Measurements from ENCODE around the gene REPIN1. TPM values are rescaled to one million over a fixed set of nuclear protein-coding genes. Genes with fewer than 3 reads are reported as not detected.

The REPIN1 gene
- total RNA-seq, 1 experiment from 2014 or later = 113 TPM

DNA sequence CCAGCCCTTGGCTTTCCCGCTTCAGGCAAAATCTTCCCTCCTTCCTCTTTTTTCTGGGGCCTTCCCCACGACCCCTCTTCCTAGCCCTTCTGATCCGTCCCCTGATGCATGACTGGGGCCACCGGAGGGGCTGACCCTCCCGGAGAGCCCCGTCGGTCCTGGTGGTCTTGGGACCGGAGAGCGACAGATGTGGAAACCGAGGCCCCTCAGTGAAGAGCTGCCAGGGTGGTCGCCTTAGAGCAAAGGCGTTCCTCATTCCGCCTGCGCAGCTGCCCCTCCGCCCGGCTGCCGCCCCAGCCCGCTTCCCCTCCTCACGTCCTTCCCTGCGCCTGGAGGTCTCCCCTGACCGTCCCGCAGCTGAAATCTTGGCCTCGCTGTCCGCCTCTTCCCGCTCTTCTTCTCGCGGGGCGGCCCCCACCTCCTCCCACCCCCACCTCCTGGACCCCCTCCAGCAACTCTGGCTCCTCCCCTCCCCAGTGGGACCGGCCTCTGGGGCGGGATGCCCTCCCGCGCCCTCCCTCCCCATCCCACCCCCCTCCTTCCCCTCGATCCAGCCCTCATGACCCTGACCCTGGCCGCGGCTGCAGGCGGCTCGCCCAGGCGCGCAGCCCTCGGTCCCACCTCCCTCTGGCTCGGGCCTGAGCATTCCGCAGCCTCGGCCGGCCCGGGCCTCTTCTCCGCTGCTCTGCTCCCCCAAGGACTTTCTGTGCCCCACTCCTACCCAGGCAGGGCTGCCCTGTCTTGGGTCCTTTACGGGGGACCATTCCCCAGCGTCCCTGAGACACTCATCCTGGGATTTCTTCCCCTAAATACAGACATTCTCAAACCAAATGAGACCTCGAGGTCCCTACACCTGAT, 27.1 kb upstream of the REPIN1 start, which contains the start of gene RARRES2:
RARRES2 (minus strand) TSS at position 367 of the 858 bp plus-strand sequence. CDS start 1,020 bp downstream, outside the sequence.
- intact Hi-C loops (cut with micrococcal nuclease; ENCODE audit: unreplicated experiment) = no loop called here
- POLR2A ChIA-PET (ENCODE audit: low non-redundant PET) = no interaction called here
- Histone ChIP-seq H3K27ac (ENCODE audit: low read depth, low read length, poor library complexity, severe bottlenecking) (no peak within 1 kb of the TSS), H3K27me3 (replicated peaks; ENCODE audit: insufficient read depth, low read depth, low read length, poor library complexity) (no peaks in the 10 kb centered on the region), H3K4me3 (ENCODE audit: low read depth, low read length, poor library complexity, severe bottlenecking) (no peak within 1 kb of the TSS), H3K9me3 (ENCODE audit: low read depth, low read length, poor library complexity, severe bottlenecking) (no peaks in the 10 kb centered on the region), H3K4me1 (ENCODE audit: insufficient read depth, low read length, poor library complexity, severe bottlenecking) (no peaks in the 10 kb centered on the region), H3K36me3 (ENCODE audit: insufficient read depth, low read length, poor library complexity, severe bottlenecking) (peaks cover 9% of the 10 kb centered on the region)
- BruUV-seq (replicated peaks) = no TSS peak
- TF ChIP-seq, protein P1, sequence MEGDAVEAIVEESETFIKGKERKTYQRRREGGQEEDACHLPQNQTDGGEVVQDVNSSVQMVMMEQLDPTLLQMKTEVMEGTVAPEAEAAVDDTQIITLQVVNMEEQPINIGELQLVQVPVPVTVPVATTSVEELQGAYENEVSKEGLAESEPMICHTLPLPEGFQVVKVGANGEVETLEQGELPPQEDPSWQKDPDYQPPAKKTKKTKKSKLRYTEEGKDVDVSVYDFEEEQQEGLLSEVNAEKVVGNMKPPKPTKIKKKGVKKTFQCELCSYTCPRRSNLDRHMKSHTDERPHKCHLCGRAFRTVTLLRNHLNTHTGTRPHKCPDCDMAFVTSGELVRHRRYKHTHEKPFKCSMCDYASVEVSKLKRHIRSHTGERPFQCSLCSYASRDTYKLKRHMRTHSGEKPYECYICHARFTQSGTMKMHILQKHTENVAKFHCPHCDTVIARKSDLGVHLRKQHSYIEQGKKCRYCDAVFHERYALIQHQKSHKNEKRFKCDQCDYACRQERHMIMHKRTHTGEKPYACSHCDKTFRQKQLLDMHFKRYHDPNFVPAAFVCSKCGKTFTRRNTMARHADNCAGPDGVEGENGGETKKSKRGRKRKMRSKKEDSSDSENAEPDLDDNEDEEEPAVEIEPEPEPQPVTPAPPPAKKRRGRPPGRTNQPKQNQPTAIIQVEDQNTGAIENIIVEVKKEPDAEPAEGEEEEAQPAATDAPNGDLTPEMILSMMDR (conservative IDR thresholded peaks at IDR 0.05; ENCODE audit: low read depth, low read length) = no peak
- no peak for TF ChIP-seq EZH2 (IDR thresholded peaks at IDR 0.05; ENCODE audit: borderline replicate concordance, low read depth, low read length, poor library complexity, severe bottlenecking)
- CTCF ChIA-PET = no interaction called here
- DNase-seq (ENCODE audit: low spot score) = no peak

DNA sequence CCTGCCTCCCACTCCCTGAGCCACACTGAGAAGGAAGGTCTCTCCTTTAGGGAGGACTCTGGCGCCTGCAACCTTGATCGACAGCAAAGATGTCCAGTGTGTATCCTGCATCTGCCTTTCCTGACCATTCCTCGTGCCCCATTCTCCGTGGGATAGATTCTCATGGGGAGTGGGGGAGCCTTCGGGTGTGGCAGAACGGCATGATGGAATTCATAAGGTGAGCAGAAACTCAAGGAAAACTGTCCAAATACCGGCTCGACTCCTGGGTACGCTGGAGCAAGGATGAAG, 26.6 kb upstream of the REPIN1 start:
- Histone ChIP-seq H3K27ac (ENCODE audit: low read depth, low read length, poor library complexity, severe bottlenecking) (no peak overlapping the region), H3K9me3 (ENCODE audit: low read depth, low read length, poor library complexity, severe bottlenecking) (no peaks in the 10 kb centered on the region), H3K4me3 (ENCODE audit: low read depth, low read length, poor library complexity, severe bottlenecking) (no peak overlapping the region), H3K36me3 (ENCODE audit: insufficient read depth, low read length, poor library complexity, severe bottlenecking) (peaks cover 9% of the 10 kb centered on the region), H3K4me1 (ENCODE audit: insufficient read depth, low read length, poor library complexity, severe bottlenecking) (no peaks in the 10 kb centered on the region), H3K27me3 (replicated peaks; ENCODE audit: insufficient read depth, low read depth, low read length, poor library complexity) (no peaks in the 10 kb centered on the region)
- DNase-seq (ENCODE audit: low spot score) = no peak
- TF ChIP-seq EZH2 (IDR thresholded peaks at IDR 0.05; ENCODE audit: borderline replicate concordance, low read depth, low read length, poor library complexity, severe bottlenecking) = no peak
- TF ChIP-seq, protein P1 (conservative IDR thresholded peaks at IDR 0.05; ENCODE audit: low read depth, low read length) = no peak
- intact Hi-C loops (cut with micrococcal nuclease; ENCODE audit: unreplicated experiment) = no loop called here
- no TSS peak for BruUV-seq (replicated peaks)
- POLR2A ChIA-PET (ENCODE audit: low non-redundant PET) = no interaction called here
- CTCF ChIA-PET = no interaction called here

DNA sequence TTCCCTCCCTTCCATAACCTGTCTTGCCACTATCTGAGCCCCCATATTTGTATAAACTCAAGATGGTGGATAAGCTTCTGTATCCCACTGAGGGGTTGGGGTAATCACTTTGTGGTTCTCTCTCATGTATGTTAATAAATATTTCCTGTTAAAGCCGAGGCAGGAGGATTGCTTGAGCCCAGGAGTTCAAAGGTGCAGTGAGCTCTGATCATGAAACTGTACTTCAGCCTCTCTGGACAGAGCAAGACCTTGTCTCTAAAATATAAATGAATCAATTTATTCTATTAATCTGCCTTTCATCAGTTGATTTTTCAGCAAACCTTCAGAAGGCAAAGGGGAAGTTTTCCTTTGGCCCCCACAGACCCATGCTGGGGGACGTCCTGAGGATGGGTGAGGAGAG, 25.4 kb upstream of the REPIN1 start:
- H3K4me1 ChIP-seq (ENCODE audit: insufficient read depth, low read length, poor library complexity, severe bottlenecking) = no peaks in the 10 kb centered on the region

More for the DNA sequence above, 25.4 kb upstream of the REPIN1 start:
- H3K4me3 ChIP-seq (ENCODE audit: low read depth, low read length, poor library complexity, severe bottlenecking) = no peak overlapping the region
- no TSS peak for BruUV-seq (replicated peaks)
- DNase-seq (ENCODE audit: low spot score) = no peak
- ChIA-PET CTCF (interaction anchor here (0.6 kb wide), 1 partner anchor 11 kb away, joined by 8 read pairs; no protein-coding TSS in a partner anchor), POLR2A (ENCODE audit: low non-redundant PET) (no interaction called here)
- no peak overlapping the region for H3K27ac ChIP-seq (ENCODE audit: low read depth, low read length, poor library complexity, severe bottlenecking)
- H3K27me3 ChIP-seq (replicated peaks; ENCODE audit: insufficient read depth, low read depth, low read length, poor library complexity) = no peaks in the 10 kb centered on the region
- no peaks in the 10 kb centered on the region for H3K36me3 ChIP-seq (ENCODE audit: insufficient read depth, low read length, poor library complexity, severe bottlenecking)
- no peak for TF ChIP-seq EZH2 (IDR thresholded peaks at IDR 0.05; ENCODE audit: borderline replicate concordance, low read depth, low read length, poor library complexity, severe bottlenecking)
- TF ChIP-seq, protein P1 (conservative IDR thresholded peaks at IDR 0.05; ENCODE audit: low read depth, low read length) = no peak
- intact Hi-C loops (cut with micrococcal nuclease; ENCODE audit: unreplicated experiment) = no loop called here
- no peaks in the 10 kb centered on the region for H3K9me3 ChIP-seq (ENCODE audit: low read depth, low read length, poor library complexity, severe bottlenecking)

All from A673 (cell line).